Smooth muscle cell (in vitro differentiated cells): Measurements from ENCODE around the gene EPGN. TPM values are rescaled to one million over a fixed set of nuclear protein-coding genes. Genes with fewer than 3 reads are reported as not detected.

ENCODE experiments used
- DNase-seq: peaks from one replicate; lab custom pipeline; 2025; ENCODE audit not compliant: unreplicated experiment; lab: John Stamatoyannopoulos, UW
- H2AFZ ChIP-seq: fragments of 200-600 bp; sonication (generic); 2 replicates; pipeline ENCODE4 v1.6.0; 2016; ENCODE audit warnings: antibody characterized with exemption, low read depth, mild to moderate bottlenecking
- H3F3A ChIP-seq: fragments of 200-600 bp; sonication (generic); 2 replicates; pipeline ENCODE4 v1.6.0; 2017; ENCODE audit warnings: antibody characterized with exemption, low read depth
- H3K27ac ChIP-seq: fragments of 200-600 bp; sonication (generic); 2 replicates; pipeline ENCODE4 v1.5.1; 2016; ENCODE audit warnings: low read depth, mild to moderate bottlenecking
- H3K27me3 ChIP-seq: fragments of 200-600 bp; sonication (generic); 2 replicates; pipeline ENCODE4 v1.6.1; 2016; ENCODE audit warnings: low read depth, mild to moderate bottlenecking
- H3K36me3 ChIP-seq: fragments of 200-600 bp; sonication (generic); 2 replicates; pipeline ENCODE4 v1.5.1; 2016; ENCODE audit warnings: low read depth
- H3K4me1 ChIP-seq: fragments of 200-600 bp; sonication (generic); 2 replicates; pipeline ENCODE4 v1.5.1; 2016; ENCODE audit warnings: low read depth
- H3K4me2 ChIP-seq: fragments of 200-600 bp; sonication (generic); 2 replicates; pipeline ENCODE4 v1.6.0; 2016; ENCODE audit warnings: mild to moderate bottlenecking
- H3K4me3 ChIP-seq: fragments of 200-600 bp; sonication (generic); 2 replicates; pipeline ENCODE4 v1.5.1; 2016; ENCODE audit warnings: mild to moderate bottlenecking
- H3K79me2 ChIP-seq: fragments of 200-600 bp; sonication (generic); 2 replicates; pipeline ENCODE4 v1.6.0; 2016; ENCODE audit warnings: low read depth, mild to moderate bottlenecking
- H3K9ac ChIP-seq: fragments of 200-600 bp; sonication (generic); 2 replicates; pipeline ENCODE4 v1.6.0; 2016; ENCODE audit warnings: low read depth
- H3K9me3 ChIP-seq: fragments of 200-600 bp; sonication (generic); replicated peaks from 2 replicates; pipeline ENCODE4 v1.5.1; 2016; ENCODE audit warnings: low read depth
- H4K20me1 ChIP-seq: fragments of 200-600 bp; sonication (generic); 2 replicates; pipeline ENCODE4 v1.6.0; 2016; ENCODE audit warnings: low read depth
- WGBS: methylation state at CpG from one replicate; pipeline ENCODE4 v1.1.7; 2016; ENCODE audit warnings: low lambda C conversion rate; 5-methylcytosine and 5-hydroxymethylcytosine counted together
- polyA plus RNA-seq: library from polyadenylated mRNA; unstranded; fragments of >200 nt; fragmentation: Nextera tagmentation; extraction: Ambion mirVana; gene quantifications from 2 replicates; pipeline ENCODE4 v1.2.1, GENCODE V29; 2016
- total RNA-seq: library from RNA; depleted of rRNA; stranded (reverse); fragments of >200 nt; gene quantifications from 2 replicates; pipeline ENCODE4 v1.2.3, GENCODE V29; 2014
- TF ChIP-seq, protein P1 (sequence below): fragments of 200-600 bp; sonication (generic); IDR thresholded peaks from 2 replicates; pipeline ENCODE4 v1.5.1; 2017; ENCODE audit warnings: borderline replicate concordance, mild to moderate bottlenecking, antibody characterized with exemption; ENCODE audit not compliant: insufficient read depth, poor library complexity, severe bottlenecking

The EPGN gene
- total and polyA plus RNA-seq, 2 experiments from 2014 or later: 1.6 to 31.8 TPM

DNA sequence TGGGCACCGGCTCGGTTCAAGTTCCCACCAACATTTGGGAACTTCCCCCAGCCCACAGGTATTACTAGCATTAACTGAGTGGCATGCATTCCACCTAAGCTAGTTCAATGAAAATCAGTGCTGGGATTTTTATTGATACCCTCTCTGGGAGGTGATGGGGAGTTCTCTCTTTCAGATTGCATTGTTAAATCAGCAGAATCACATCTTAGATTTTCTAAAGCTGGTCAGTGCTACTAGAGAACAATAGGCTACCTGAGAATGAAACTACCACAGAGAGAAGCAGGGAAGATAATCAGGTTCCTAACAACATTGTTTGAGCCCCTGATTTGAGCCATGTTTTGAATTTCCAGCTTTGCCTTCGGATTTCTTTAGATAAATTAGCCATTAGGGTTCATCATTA, 16.0 kb downstream of the EPGN start:
- H3K4me2 ChIP-seq: no peak overlapping the region
- DNase-seq: no peak
- H3K27ac ChIP-seq: no peak overlapping the region
- H3K79me2 ChIP-seq: no peaks in the 10 kb centered on the region
- H3K4me1 ChIP-seq: no peaks in the 10 kb centered on the region
- no peaks in the 10 kb centered on the region for H3K36me3 ChIP-seq
- no peak overlapping the region for H2AFZ ChIP-seq
- TF ChIP-seq, protein P1, sequence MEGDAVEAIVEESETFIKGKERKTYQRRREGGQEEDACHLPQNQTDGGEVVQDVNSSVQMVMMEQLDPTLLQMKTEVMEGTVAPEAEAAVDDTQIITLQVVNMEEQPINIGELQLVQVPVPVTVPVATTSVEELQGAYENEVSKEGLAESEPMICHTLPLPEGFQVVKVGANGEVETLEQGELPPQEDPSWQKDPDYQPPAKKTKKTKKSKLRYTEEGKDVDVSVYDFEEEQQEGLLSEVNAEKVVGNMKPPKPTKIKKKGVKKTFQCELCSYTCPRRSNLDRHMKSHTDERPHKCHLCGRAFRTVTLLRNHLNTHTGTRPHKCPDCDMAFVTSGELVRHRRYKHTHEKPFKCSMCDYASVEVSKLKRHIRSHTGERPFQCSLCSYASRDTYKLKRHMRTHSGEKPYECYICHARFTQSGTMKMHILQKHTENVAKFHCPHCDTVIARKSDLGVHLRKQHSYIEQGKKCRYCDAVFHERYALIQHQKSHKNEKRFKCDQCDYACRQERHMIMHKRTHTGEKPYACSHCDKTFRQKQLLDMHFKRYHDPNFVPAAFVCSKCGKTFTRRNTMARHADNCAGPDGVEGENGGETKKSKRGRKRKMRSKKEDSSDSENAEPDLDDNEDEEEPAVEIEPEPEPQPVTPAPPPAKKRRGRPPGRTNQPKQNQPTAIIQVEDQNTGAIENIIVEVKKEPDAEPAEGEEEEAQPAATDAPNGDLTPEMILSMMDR: no peak
- H3F3A ChIP-seq: no peaks in the 10 kb centered on the region
- H3K27me3 ChIP-seq: no peaks in the 10 kb centered on the region
- no peaks in the 10 kb centered on the region for H3K9me3 ChIP-seq
- H4K20me1 ChIP-seq: no peaks in the 10 kb centered on the region
- WGBS: 85% methylated on average over 3 of the region's 3 CpGs
- no peak overlapping the region for H3K4me3 ChIP-seq
- no peak overlapping the region for H3K9ac ChIP-seq

DNA sequence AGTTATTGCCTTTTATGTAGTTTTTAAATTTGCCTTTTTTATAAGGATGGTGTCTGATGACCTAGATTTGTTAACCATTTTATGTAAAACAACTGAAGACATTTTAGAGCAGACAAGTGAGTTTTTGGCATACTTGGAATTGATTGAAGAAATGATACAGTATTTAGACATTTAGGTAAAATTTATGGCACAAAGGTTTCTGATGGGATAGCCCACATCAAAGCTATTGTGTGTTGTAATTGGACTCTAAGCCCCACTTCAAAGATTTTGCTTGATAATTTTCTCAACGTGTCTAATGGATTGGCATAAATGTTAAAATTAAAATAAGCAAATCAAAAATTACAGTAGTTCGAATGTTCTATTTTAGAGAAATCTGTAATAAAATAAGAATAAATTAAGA, 17.6 kb downstream of the EPGN start:
- Histone ChIP-seq H4K20me1 (no peaks in the 10 kb centered on the region), H3K9me3 (no peaks in the 10 kb centered on the region), H3K79me2 (no peaks in the 10 kb centered on the region), H3K9ac (no peak overlapping the region), H2AFZ (no peak overlapping the region), H3K4me3 (no peak overlapping the region), H3K4me2 (no peak overlapping the region), H3K27me3 (no peaks in the 10 kb centered on the region), H3K27ac (no peak overlapping the region), H3F3A (no peaks in the 10 kb centered on the region), H3K36me3 (no peaks in the 10 kb centered on the region), H3K4me1 (no peaks in the 10 kb centered on the region)
- no peak for DNase-seq
- TF ChIP-seq, protein P1: no peak
- WGBS: 80% methylated on average over 2 of the region's 2 CpGs

DNA sequence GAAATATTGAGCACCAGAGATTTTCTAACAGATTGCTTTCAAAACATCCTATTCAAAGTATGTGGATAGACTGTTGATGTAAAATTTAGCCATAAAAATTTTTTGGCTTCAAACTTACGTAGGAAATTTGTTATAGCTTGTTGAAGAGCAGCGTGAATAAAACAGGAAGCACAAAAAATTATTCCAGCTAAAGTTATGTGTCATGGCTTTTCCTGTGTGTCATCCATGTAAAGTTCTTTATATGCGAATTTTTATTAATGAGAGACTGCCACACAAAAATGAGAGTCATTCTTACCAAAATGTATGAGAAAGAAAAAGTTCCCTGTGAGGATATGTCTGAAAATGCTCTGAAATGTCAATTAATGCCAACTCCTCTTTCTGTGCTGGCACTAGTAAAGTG, 19.5 kb downstream of the EPGN start:
- 93% methylated on average over 3 of the region's 3 CpGs for WGBS
- no peaks in the 10 kb centered on the region for H3F3A ChIP-seq
- no peak overlapping the region for H3K4me2 ChIP-seq
- TF ChIP-seq, protein P1: no peak
- H2AFZ ChIP-seq: no peak overlapping the region
- no peaks in the 10 kb centered on the region for H3K79me2 ChIP-seq
- no peak overlapping the region for H3K4me3 ChIP-seq
- H3K9me3 ChIP-seq: no peaks in the 10 kb centered on the region
- no peak for DNase-seq
- no peak overlapping the region for H3K27ac ChIP-seq
- no peaks in the 10 kb centered on the region for H4K20me1 ChIP-seq
- H3K36me3 ChIP-seq: no peaks in the 10 kb centered on the region
- H3K27me3 ChIP-seq: no peaks in the 10 kb centered on the region
- no peaks in the 10 kb centered on the region for H3K4me1 ChIP-seq
- no peak overlapping the region for H3K9ac ChIP-seq

DNA sequence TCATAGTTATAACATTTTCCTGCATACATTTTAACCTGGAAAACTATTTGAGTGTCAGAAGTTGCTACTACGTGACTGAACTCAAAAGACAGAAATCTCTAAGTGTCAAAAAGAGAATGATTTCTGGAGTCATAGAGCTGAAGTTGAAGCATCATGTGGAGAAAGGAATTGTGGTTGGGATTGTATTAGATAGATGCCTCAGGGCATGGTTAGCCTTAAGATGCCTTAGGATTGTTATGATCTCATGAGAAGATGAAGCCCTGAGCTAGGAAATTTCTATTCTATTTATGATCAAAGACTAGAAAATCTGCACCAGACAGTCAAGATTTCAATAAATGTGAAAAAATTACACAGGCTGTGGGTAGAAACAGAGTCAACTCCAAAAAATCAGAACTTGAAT, 20.2 kb downstream of the EPGN start:
- H3K4me1 ChIP-seq: no peaks in the 10 kb centered on the region
- no peaks in the 10 kb centered on the region for H4K20me1 ChIP-seq
- H3K27ac ChIP-seq: no peak overlapping the region
- H3K4me3 ChIP-seq: no peak overlapping the region
- H3K4me2 ChIP-seq: no peak overlapping the region
- TF ChIP-seq, protein P1: no peak
- no peaks in the 10 kb centered on the region for H3K9me3 ChIP-seq
- no peaks in the 10 kb centered on the region for H3F3A ChIP-seq
- H2AFZ ChIP-seq: no peak overlapping the region
- no peak overlapping the region for H3K9ac ChIP-seq
- DNase-seq: no peak
- no peaks in the 10 kb centered on the region for H3K79me2 ChIP-seq
- WGBS: 97% methylated on average over 1 of the region's 1 CpG
- no peaks in the 10 kb centered on the region for H3K27me3 ChIP-seq
- H3K36me3 ChIP-seq: no peaks in the 10 kb centered on the region
